AG09319 (cell line): ENCODE measurements around the gene FOXE3.
A peak's percentile ranks its signal among the peaks of the same experiment; 100 is the strongest.

Source experiments
- DNase-seq: peaks from one replicate; pipeline ENCODE4 v3.0.0-alpha.2; 2010; ENCODE audit warnings: low read depth; ENCODE audit errors: extremely low read depth
- CTCF ChIP-seq: IDR thresholded peaks from 2 replicates; pipeline ENCODE4 v1.5.1; 2011; ENCODE audit warnings: low read depth, mild to moderate bottlenecking, inconsistent platforms, low read length, moderate library complexity

Gene FOXE3

GRCh38 chr1:47384083-47384482, 32.0 kb upstream of the FOXE3 start:
- DNase-seq, result no peak
- no peak for TF ChIP-seq CTCF

GRCh38 chr1:47385020-47385419, 31.1 kb upstream of the FOXE3 start:
- DNase-seq, result no peak
- TF ChIP-seq CTCF, result no peak

- TF ChIP-seq CTCF, result no peak
- no peak for DNase-seq
Measured at GRCh38 chr1:47386268-47386667, 29.8 kb upstream of the FOXE3 start.

- no peak for TF ChIP-seq CTCF
- DNase-seq, result peak; percentile 75
Measured at GRCh38 chr1:47388030-47388890, 27.8 kb upstream of the FOXE3 start.

GRCh38 chr1:47388891-47389238, 27.2 kb upstream of the FOXE3 start:
- no peak for DNase-seq
- TF ChIP-seq CTCF, result peak; percentile 84

GRCh38 chr1:47389731-47390130, 26.4 kb upstream of the FOXE3 start:
- no peak for TF ChIP-seq CTCF
- DNase-seq, result no peak

- no peak for TF ChIP-seq CTCF
- no peak for DNase-seq
Measured at GRCh38 chr1:47390843-47391242, 25.2 kb upstream of the FOXE3 start.
